MCF 10A (cell line): Measurements from ENCODE around the gene COA5. TPM values are rescaled to one million over a fixed set of nuclear protein-coding genes. Genes with fewer than 3 reads are reported as not detected.

Experiments used
- Bru-seq: library from RNA; stranded (reverse); fragments of 400-500 nt; gene quantifications from one replicate; lab custom pipeline; 2021; lab: Mats Ljungman, UMichigan
- BruChase-seq, 2 experiments: library from RNA; stranded (reverse); fragments of 400-500 nt; gene quantifications; one replicate each; lab custom pipeline; 2021; lab: Mats Ljungman, UMichigan
- BruUV-seq: library from RNA; stranded (reverse); fragments of 400-500 nt; replicated peaks from 2 replicates; lab custom pipeline; 2021; lab: Mats Ljungman, UMichigan
- CTCF ChIA-PET: fragments of 300-600 bp; sonication (Branson Sonifier 250); formaldehyde crosslinking; extraction: SDS; loops from one replicate; lab custom pipeline; 2021; ENCODE audit warnings: antibody characterized with exemption, inconsistent platforms; lab: Yijun Ruan, JAX
- POLR2A ChIA-PET: fragments of 300-600, 350-650 bp; sonication (Branson Sonifier 250); formaldehyde crosslinking; extraction: SDS; loops from one replicate; lab custom pipeline; 2020; ENCODE audit warnings: antibody characterized with exemption, inconsistent platforms; lab: Yijun Ruan, JAX
- DNase-seq: peaks from one replicate; pipeline ENCODE4 v3.0.0-alpha.2; 2018; ENCODE audit not compliant: unreplicated experiment
- H3K27ac Mint-ChIP-seq: one replicate; pipeline ENCODE4 v1.8.0; 2022; ENCODE audit warnings: mild to moderate bottlenecking, low read depth, mixed read lengths; ENCODE audit not compliant: unreplicated experiment
- H3K27me3 Mint-ChIP-seq: one replicate; pipeline ENCODE4 v1.8.0; 2022; ENCODE audit warnings: mixed read lengths; ENCODE audit not compliant: insufficient read depth, unreplicated experiment
- H3K36me3 Mint-ChIP-seq: one replicate; pipeline ENCODE4 v1.8.0; 2022; ENCODE audit warnings: mild to moderate bottlenecking, moderate library complexity, mixed read lengths; ENCODE audit not compliant: insufficient read depth, unreplicated experiment
- H3K4me1 Mint-ChIP-seq: one replicate; pipeline ENCODE4 v1.8.0; 2022; ENCODE audit warnings: mixed read lengths; ENCODE audit not compliant: insufficient read depth, unreplicated experiment
- H3K4me3 Mint-ChIP-seq: one replicate; pipeline ENCODE4 v1.8.0; 2022; ENCODE audit warnings: mild to moderate bottlenecking, moderate library complexity, mixed read lengths; ENCODE audit not compliant: unreplicated experiment
- H3K9me3 Mint-ChIP-seq: one replicate; pipeline ENCODE4 v1.8.0; 2022; ENCODE audit warnings: mixed read lengths; ENCODE audit not compliant: unreplicated experiment
- intact Hi-C: fragments of 100-400 bp; cut with micrococcal nuclease; formaldehyde crosslinking; loops from 2 replicates; pipeline ENCODE4 v1.14.1; 2022
- long read RNA-seq: library from polyadenylated mRNA; stranded (forward); transcript quantifications from one replicate; pipeline ENCODE4 v2.0.0, GENCODE V29; 2022
- total RNA-seq: library from RNA; stranded (reverse); gene quantifications from 2 replicates; pipeline ENCODE4 v1.2.3, GENCODE V29; 2022
- TF ChIP-seq, protein P1 (sequence below): fragments of 200-600 bp; IDR thresholded peaks from one replicate; pipeline ENCODE4 v1.8.0; 2022; ENCODE audit warnings: antibody characterized with exemption, mild to moderate bottlenecking; ENCODE audit not compliant: unreplicated experiment

The COA5 gene, protein sequence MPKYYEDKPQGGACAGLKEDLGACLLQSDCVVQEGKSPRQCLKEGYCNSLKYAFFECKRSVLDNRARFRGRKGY
- total RNA-seq (22.8 and 29.6 TPM in 2 replicates), Bru-seq, nascent RNA (percentile 89 among the genes with signal in this experiment), BruChase-seq, experiment 1, labeled RNA remaining after a 6-hour chase (percentile 86 among the genes with signal in this experiment), BruChase-seq, experiment 2, labeled RNA remaining after a 2-hour chase (percentile 94 among the genes with signal in this experiment)
- long read RNA-seq, transcript COA5-204 (2 exons, 958 nt): minor isoform, 5 of 57 reads
- long read RNA-seq, transcript COA5-201 (3 exons, 1,754 nt): major isoform, 39 of 57 reads
- long read RNA-seq, partial matches to known transcripts: 2 of 57 reads
- long read RNA-seq, other reads (novel, unspliced or antisense): 7 of 57 reads

DNA sequence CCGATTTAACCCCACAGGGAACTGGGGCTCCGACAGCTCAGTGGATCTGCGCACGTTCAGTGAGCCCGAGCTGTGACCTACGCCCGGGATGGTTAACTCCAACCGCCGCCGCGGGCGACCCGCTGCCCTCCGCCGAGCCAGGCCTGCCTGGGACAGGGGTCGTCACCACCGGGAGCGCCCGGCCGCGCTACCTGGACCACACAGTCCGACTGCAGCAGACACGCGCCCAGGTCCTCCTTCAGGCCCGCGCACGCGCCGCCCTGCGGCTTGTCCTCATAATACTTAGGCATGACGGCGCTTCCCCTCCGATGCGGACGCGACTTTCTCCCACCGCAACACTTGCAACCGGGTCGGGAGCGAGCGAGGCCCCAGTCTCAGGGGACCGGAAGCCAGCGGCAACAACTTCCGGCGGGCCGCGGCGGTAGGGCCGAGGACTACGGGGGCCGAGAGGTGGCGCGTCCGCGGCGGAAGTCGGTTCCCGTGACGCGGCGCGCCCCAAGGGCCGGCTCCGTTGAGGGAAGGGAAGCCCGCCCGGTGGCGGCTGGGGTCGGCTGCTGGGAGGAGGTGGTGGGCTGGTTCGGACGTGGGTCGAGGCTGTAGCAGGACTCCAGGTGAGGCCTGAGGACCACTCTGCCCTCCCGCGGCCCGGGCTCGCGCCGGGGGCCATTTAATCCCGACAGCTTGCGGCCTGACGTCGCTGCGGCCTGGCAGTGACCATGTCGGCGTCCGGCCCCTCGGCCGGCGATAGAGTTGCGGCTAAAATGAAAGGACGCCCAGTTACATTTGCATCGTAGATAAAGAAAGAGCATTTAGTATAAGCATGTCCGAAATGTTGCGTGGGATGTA, at the start of gene COA5, which contains the start of gene UNC50:
Gene COA5, minus strand, starts transcription at position 397 of the 846 bp plus-strand sequence. Its CDS starts 107 bp downstream, at position 290.
Gene UNC50, plus strand, starts transcription at position 474 of the 846 bp plus-strand sequence. CDS start 1,171 bp downstream, outside the sequence.
- Mint-ChIP-seq H3K27me3 (no peaks in the 10 kb centered on the region), H3K36me3 (peaks cover 74% of the 10 kb centered on the region), H3K4me1 (peaks cover 40% of the 10 kb centered on the region), H3K27ac (peak within 1 kb of the TSS; percentile 98), H3K4me3 (peak within 1 kb of the TSS; percentile 93), H3K9me3 (no peaks in the 10 kb centered on the region)
- ChIA-PET POLR2A (interaction anchor here (0.6 to 2.2 kb wide), 25 partner anchors 9 to 881 kb away, joined by 3 to 15 read pairs (median 4); partner anchors contain the start of genes C2orf15, EIF5B, MITD1 and MRPL30), CTCF (interaction anchor here (0.6 to 0.8 kb wide), 2 partner anchors 49 to 75 kb away, joined by 3 to 4 read pairs; no protein-coding TSS in a partner anchor)
- intact Hi-C loops: no loop called here
- no TSS peak for BruUV-seq
- TF ChIP-seq, protein P1, sequence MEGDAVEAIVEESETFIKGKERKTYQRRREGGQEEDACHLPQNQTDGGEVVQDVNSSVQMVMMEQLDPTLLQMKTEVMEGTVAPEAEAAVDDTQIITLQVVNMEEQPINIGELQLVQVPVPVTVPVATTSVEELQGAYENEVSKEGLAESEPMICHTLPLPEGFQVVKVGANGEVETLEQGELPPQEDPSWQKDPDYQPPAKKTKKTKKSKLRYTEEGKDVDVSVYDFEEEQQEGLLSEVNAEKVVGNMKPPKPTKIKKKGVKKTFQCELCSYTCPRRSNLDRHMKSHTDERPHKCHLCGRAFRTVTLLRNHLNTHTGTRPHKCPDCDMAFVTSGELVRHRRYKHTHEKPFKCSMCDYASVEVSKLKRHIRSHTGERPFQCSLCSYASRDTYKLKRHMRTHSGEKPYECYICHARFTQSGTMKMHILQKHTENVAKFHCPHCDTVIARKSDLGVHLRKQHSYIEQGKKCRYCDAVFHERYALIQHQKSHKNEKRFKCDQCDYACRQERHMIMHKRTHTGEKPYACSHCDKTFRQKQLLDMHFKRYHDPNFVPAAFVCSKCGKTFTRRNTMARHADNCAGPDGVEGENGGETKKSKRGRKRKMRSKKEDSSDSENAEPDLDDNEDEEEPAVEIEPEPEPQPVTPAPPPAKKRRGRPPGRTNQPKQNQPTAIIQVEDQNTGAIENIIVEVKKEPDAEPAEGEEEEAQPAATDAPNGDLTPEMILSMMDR: no peak
- peak; percentile 86 for DNase-seq

DNA sequence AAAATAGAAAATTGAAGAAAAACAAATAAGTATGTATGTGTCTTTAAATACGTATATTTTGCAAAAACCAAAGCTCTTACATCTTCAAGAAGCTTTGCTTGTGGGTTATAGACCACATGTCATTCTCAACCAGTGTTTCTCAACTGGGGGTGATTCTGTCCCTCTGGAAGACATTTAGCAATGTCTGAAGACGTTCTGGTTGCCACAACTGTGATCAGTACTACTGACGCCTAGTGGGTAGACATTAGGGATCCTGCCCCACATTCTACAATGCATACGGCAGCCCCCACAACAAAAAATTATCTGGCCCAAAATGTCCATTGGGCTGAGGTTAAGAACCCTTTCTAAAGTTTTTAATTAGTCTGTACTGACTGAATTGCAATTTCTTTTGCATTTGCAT, 48.5 kb upstream of the COA5 start:
- H3K9me3 Mint-ChIP-seq: peaks cover 10% of the 10 kb centered on the region
- POLR2A ChIA-PET: interaction anchor here (0.6 kb wide), 1 partner anchor 63 kb away, joined by 3 read pairs; no protein-coding TSS in a partner anchor
- CTCF ChIA-PET: interaction anchor here (0.7 to 1.3 kb wide), 3 partner anchors 59 to 1033 kb away, joined by 3 to 10 read pairs (median 3); no protein-coding TSS in a partner anchor
- intact Hi-C loops: no loop called here
- TF ChIP-seq, protein P1: no peak
- no peaks in the 10 kb centered on the region for H3K27me3 Mint-ChIP-seq
- no peaks in the 10 kb centered on the region for H3K36me3 Mint-ChIP-seq
- no peak for DNase-seq
- no peak overlapping the region for H3K27ac Mint-ChIP-seq
- BruUV-seq: no TSS peak
- no peak overlapping the region for H3K4me3 Mint-ChIP-seq
- H3K4me1 Mint-ChIP-seq: no peaks in the 10 kb centered on the region

DNA sequence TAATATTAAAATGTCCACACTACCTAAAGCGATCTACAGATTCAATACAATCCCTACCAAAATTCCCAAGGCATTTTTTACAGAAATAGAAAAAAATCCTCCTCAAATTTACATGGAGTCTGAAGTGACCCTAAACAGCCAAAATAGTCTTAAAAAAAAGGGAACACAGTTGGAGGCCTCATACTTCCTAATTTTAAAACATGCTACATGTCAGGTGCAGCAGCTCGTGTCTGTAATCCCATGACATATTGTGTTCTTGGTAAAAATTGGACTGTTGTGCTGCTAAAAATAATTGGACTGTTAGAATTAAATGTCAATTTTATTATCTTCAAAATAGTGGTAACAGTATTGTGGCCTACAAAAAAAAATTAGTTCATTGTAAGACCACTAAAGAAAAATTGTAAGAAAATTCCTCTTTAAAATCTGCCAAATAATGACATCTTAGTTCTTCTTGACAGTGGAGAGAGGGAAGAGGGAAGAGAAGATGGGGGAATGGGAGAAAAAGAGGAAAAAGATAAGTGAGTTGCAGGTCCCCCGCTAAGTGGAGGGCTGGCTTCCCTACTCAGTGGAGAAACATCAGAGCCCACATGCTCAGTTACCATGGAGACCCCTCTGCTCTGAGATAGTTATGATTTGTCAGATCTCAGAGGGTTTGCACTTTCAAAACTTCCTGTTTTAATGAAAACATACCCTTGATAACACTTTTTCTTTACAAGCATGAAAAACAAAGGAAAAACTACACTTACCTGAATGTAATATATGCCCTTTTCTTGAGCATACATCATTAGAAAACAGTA, 46.6 kb upstream of the COA5 start:
- no TSS peak for BruUV-seq
- peaks cover under 1% of the 10 kb centered on the region for H3K9me3 Mint-ChIP-seq
- DNase-seq: no peak
- TF ChIP-seq, protein P1: no peak
- H3K4me1 Mint-ChIP-seq: no peaks in the 10 kb centered on the region
- ChIA-PET POLR2A (no interaction called here), CTCF (interaction anchor here (0.7 kb wide), 1 partner anchor 183 kb away, joined by 4 read pairs; no protein-coding TSS in a partner anchor)
- H3K36me3 Mint-ChIP-seq: no peaks in the 10 kb centered on the region
- no peak overlapping the region for H3K27ac Mint-ChIP-seq
- no peak overlapping the region for H3K4me3 Mint-ChIP-seq
- intact Hi-C loops: no loop called here
- H3K27me3 Mint-ChIP-seq: no peaks in the 10 kb centered on the region
